ENCODE results near the gene LDLRAD4. TPM values are rescaled to one million over a fixed set of nuclear protein-coding genes. Genes with fewer than 3 reads are reported as not detected.

LDLRAD4 gene
- total and polyA plus RNA-seq, 12 donors, result 3.9 to 64.5 (median 36.0) TPM

GRCh38 chr18:13392899-13393298 lies 174.3 kb downstream of the LDLRAD4 start:
- H3K4me1 ChIP-seq (replicated peaks in 1 of 2), result no peaks in the 10 kb centered on the region
- intact Hi-C loops (cut with DNase I), result no loop called here
- H3K9me3 ChIP-seq (replicated peaks in 1 of 3), result no peaks in the 10 kb centered on the region
- peaks cover 0 to 8% of the 10 kb centered on the region in 2 donors for H3K36me3 ChIP-seq (replicated peaks in 1 of 2)
- no peak for DNase-seq
- no peak overlapping the region for H3K27ac ChIP-seq
- H3K27me3 ChIP-seq, result no peaks in the 10 kb centered on the region
- WGBS, 4 donors, result 75 to 88% (median 82%) methylated on average over 8 of the region's 8 CpGs
- no peak overlapping the region for H3K4me3 ChIP-seq
- no peak for TF ChIP-seq POLR2A (IDR thresholded peaks at IDR 0.05)

DNA sequence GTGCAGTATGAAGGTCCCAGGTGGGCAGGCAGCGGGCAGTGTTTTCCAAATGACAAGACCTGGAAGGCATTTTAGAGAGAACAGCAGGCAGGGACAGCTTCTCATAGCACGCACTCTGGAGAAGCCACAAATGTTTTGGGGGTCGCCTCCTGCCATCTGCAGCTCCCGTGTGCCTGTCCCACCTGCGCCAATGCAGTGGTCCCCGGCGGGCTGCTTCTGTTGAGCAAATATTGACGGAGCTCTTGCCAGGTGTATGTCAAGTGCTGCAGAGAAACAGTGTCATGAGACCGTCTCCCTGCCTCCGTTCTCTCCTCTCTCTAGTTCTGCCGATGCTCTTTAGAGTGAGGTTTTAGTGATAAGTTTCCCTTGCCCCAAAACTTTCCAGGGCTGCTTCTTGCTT lies 174.8 kb downstream of the LDLRAD4 start:
- no peak overlapping the region for H3K27ac ChIP-seq
- WGBS, 4 donors, result 86 to 89% (median 87%) methylated on average over 11 of the region's 11 CpGs
- no peak overlapping the region for H3K4me3 ChIP-seq
- H3K9me3 ChIP-seq (replicated peaks in 1 of 3), result no peaks in the 10 kb centered on the region
- H3K4me1 ChIP-seq (replicated peaks in 1 of 2), result no peaks in the 10 kb centered on the region
- intact Hi-C loops (cut with DNase I), result no loop called here
- H3K36me3 ChIP-seq (replicated peaks in 1 of 2), result peaks cover 0 to 5% of the 10 kb centered on the region in 2 donors
- H3K27me3 ChIP-seq, result no peaks in the 10 kb centered on the region
- DNase-seq, result peak in 1 of 7 donors; percentile 3
- TF ChIP-seq, protein P1, sequence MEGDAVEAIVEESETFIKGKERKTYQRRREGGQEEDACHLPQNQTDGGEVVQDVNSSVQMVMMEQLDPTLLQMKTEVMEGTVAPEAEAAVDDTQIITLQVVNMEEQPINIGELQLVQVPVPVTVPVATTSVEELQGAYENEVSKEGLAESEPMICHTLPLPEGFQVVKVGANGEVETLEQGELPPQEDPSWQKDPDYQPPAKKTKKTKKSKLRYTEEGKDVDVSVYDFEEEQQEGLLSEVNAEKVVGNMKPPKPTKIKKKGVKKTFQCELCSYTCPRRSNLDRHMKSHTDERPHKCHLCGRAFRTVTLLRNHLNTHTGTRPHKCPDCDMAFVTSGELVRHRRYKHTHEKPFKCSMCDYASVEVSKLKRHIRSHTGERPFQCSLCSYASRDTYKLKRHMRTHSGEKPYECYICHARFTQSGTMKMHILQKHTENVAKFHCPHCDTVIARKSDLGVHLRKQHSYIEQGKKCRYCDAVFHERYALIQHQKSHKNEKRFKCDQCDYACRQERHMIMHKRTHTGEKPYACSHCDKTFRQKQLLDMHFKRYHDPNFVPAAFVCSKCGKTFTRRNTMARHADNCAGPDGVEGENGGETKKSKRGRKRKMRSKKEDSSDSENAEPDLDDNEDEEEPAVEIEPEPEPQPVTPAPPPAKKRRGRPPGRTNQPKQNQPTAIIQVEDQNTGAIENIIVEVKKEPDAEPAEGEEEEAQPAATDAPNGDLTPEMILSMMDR (IDR thresholded peaks at IDR 0.05), result no peak
- TF ChIP-seq POLR2A (IDR thresholded peaks at IDR 0.05), result no peak

GRCh38 chr18:13394801-13395200 lies 176.2 kb downstream of the LDLRAD4 start:
- Histone ChIP-seq H3K4me1 (replicated peaks in 1 of 2) (no peaks in the 10 kb centered on the region), H3K4me3 (no peak overlapping the region), H3K27ac (no peak overlapping the region), H3K27me3 (no peaks in the 10 kb centered on the region), H3K36me3 (replicated peaks in 1 of 2) (no peaks in the 10 kb centered on the region), H3K9me3 (replicated peaks in 1 of 3) (no peaks in the 10 kb centered on the region)
- intact Hi-C loops (cut with DNase I), result no loop called here
- TF ChIP-seq, protein P1 (IDR thresholded peaks at IDR 0.05), result no peak
- TF ChIP-seq POLR2A (IDR thresholded peaks at IDR 0.05), result no peak
- no peak for DNase-seq
- WGBS, 4 donors, result 60 to 79% (median 76%) methylated on average over 3 of the region's 3 CpGs

GRCh38 chr18:13395577-13395976 lies 177.0 kb downstream of the LDLRAD4 start:
- H3K4me1 ChIP-seq (replicated peaks in 1 of 2), result no peaks in the 10 kb centered on the region
- intact Hi-C loops (cut with DNase I), result no loop called here
- WGBS, 4 donors, result 88 to 94% (median 91%) methylated on average over 6 to 22 of the region's 22 CpGs
- no peaks in the 10 kb centered on the region for H3K36me3 ChIP-seq (replicated peaks in 1 of 2)
- no peak overlapping the region for H3K4me3 ChIP-seq
- TF ChIP-seq POLR2A (IDR thresholded peaks at IDR 0.05), result no peak
- TF ChIP-seq, protein P1 (IDR thresholded peaks at IDR 0.05), result no peak
- H3K27me3 ChIP-seq, result no peaks in the 10 kb centered on the region
- no peak for DNase-seq
- H3K27ac ChIP-seq, result no peak overlapping the region
- no peaks in the 10 kb centered on the region for H3K9me3 ChIP-seq (replicated peaks in 1 of 3)

DNA sequence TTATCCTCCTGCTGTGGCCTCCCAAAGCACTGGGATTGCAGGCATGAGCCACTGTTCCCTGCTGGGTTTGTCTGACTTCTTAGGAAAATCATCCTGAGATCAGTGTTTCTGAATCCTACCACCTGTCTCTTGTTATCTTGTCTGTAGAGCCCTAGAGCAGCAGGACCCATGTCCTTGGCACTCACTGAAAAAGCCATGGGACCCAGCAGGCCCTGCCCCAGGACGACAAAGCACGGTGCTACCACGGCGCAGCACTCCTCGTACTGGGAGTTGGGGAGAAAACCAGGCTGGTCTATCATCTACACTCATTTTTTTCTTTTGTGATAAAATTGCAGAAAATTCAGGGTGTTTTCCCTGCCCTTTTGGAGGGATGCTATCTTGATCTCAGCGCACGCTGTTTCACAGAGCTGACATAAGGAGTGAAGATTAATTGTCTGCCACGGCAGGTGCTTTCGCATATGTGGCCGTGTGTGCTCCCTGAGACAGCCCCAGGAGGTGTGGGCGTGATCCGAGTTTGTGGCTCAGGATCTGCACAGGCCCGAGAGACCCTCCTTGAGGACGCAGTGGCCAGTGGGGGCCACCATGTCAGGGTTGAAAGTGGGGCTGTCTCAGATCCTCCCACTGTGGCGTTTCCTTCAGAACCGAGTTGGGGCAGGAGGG lies 179.1 kb downstream of the LDLRAD4 start:
- TF ChIP-seq POLR2A (IDR thresholded peaks at IDR 0.05), result no peak
- TF ChIP-seq, protein P1 (IDR thresholded peaks at IDR 0.05), result no peak
- H3K36me3 ChIP-seq (replicated peaks in 1 of 2), result no peaks in the 10 kb centered on the region
- H3K4me3 ChIP-seq, result no peak overlapping the region
- 84 to 93% (median 87%) methylated on average over 16 of the region's 16 CpGs for WGBS, 4 donors
- no peak for DNase-seq
- H3K9me3 ChIP-seq (replicated peaks in 1 of 3), result no peaks in the 10 kb centered on the region
- intact Hi-C loops (cut with DNase I), result no loop called here
- no peak overlapping the region for H3K27ac ChIP-seq
- H3K27me3 ChIP-seq, result no peaks in the 10 kb centered on the region
- H3K4me1 ChIP-seq (replicated peaks in 1 of 2), result no peaks in the 10 kb centered on the region
